Astrocyte of the spinal cord (primary cell): ENCODE results near the gene LCP2.

ENCODE experiments used
- DNase-seq: peaks from one replicate; pipeline ENCODE4 v3.0.0; 2011; ENCODE audit warnings: low read depth, low spot score
- H3K4me3 ChIP-seq: 2 replicates; pipeline ENCODE4 v1.5.1; 2011; ENCODE audit warnings: low read depth, mild to moderate bottlenecking, low read length, moderate library complexity
- in situ Hi-C: cut with HindIII; loops from 2 replicates; pipeline ENCODE4 v1.10.0; 2017; ENCODE audit warnings: low sequenced_read_pairs
- TF ChIP-seq, protein P1 (sequence below): IDR thresholded peaks from 2 replicates; pipeline ENCODE4 v1.5.1; 2012; ENCODE audit warnings: low read depth, mild to moderate bottlenecking, low read length, inconsistent platforms

Gene LCP2

DNA sequence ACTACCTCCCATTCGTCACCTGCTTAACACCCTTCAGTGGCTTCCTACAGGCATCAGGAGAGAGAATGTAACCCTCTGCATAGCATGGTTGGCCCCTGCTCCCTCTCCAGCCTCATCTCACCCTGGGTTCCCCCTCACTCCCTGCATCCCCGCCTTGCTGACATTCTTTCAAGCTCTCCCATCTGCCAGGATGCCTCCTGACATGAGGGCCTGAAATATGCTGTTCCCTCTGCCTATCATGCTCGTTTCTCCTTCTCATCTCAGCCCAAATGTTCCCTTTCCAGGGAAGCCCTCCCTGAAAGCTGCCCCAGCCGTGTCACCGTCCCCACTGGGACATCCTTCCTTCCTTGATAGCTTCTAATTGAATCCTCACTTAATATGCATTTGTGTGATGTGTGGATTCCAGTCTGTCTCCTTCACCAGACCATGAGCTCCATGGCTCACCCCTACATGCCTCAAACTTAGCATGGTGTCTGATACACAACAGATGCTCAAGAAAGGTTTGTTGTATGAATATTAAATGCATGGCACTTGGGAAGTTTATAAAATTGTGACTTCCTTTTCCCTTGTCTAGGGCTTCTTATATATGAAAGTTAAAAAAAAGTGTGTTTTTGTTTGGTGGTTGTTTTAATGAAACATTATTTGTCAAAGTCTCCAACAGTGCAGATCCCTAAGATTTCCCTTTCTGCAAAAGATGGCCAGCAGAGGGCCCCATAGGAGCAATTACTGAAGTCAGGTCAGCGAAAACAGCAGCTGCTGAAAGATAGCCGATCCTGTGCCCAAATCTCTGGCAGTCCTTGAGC is 72.0 kb downstream of the LCP2 start:
- peak; percentile 66 for DNase-seq
- no peak overlapping the region for H3K4me3 ChIP-seq
- TF ChIP-seq, protein P1, sequence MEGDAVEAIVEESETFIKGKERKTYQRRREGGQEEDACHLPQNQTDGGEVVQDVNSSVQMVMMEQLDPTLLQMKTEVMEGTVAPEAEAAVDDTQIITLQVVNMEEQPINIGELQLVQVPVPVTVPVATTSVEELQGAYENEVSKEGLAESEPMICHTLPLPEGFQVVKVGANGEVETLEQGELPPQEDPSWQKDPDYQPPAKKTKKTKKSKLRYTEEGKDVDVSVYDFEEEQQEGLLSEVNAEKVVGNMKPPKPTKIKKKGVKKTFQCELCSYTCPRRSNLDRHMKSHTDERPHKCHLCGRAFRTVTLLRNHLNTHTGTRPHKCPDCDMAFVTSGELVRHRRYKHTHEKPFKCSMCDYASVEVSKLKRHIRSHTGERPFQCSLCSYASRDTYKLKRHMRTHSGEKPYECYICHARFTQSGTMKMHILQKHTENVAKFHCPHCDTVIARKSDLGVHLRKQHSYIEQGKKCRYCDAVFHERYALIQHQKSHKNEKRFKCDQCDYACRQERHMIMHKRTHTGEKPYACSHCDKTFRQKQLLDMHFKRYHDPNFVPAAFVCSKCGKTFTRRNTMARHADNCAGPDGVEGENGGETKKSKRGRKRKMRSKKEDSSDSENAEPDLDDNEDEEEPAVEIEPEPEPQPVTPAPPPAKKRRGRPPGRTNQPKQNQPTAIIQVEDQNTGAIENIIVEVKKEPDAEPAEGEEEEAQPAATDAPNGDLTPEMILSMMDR: peak; percentile 83
- in situ Hi-C loops: no loop called here

DNA sequence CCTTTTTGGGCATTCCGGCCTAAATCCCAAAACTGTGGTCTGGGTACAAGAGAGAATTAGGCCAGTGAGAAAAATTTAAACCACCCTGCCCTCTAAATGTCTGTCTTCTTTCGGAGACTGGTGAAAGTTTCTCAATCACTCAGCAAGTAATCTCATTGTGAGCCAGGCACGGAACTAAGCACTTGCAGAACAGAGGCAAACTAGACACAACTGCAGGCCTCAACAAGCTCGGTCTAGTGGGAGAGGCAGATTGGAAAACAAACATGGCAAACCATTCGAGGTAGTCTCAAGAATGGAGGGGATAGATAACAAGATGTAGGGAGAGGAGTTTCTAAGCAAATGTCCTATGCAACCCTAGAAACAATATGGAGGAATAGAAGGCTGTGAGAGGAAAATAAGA is 73.7 kb downstream of the LCP2 start:
- TF ChIP-seq, protein P1: no peak
- no peak for DNase-seq
- in situ Hi-C loops: no loop called here
- no peak overlapping the region for H3K4me3 ChIP-seq

DNA sequence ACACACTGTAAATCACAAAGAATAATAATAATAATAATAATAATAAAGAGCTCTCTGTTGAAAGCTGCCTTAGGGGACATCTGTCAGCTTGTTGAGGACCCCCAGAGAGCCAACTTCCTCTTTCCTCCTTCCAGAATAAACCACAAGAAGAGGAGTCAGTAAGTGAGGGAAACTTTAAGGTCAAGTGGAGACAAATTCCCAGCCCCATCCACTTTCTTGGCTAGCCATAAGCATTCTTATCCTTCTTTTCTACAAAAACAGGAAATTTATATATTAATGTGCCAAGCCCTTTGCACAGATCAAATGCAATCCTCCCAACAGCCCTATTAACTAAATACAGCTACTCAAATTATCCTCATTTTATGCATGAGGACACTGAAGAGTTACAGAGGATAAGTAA is 74.2 kb downstream of the LCP2 start:
- DNase-seq: peak; percentile 13
- TF ChIP-seq, protein P1: no peak
- no peak overlapping the region for H3K4me3 ChIP-seq
- in situ Hi-C loops: no loop called here

DNA sequence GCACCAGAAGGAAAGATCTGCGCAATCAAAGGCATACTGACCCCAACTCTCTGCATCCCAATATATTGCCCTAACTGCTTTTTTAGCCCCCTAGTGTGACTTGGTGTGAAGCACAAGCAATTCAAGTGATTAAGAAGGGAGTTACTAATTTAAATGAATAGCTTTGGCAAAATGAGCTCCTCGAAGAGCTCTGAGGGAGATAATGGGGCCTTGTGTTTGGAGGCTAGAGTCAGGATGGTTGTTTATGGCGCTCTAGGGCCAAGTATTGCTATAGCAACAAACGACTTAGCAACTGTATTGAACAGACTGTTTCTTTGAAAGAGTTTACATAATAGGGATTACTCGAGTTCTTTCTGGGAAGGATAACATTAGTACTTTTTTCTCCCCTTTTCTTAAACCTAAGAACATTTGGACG is 76.2 kb downstream of the LCP2 start:
- in situ Hi-C loops: no loop called here
- peak; percentile 59 for DNase-seq
- no peak overlapping the region for H3K4me3 ChIP-seq
- TF ChIP-seq, protein P1: peak; percentile 2

DNA sequence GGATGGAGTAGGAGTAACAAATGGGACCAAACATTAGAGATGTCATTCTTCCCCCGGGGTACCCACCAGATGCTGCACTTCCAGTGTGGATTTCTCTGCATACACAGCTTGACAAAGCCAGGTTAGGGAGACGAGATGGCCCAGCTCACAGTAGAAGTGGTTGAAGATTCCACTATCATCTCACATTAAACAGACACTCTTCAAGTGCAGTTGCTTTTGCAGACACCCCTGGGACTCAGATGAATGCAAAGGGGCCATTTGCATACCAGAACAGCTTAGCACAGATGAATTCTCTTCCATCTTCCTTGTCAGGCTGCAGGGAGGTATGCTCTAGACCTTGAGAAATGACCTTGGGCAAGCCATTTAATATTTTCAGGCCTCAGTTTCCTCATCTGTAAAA is 77.4 kb downstream of the LCP2 start:
- no peak for DNase-seq
- in situ Hi-C loops: no loop called here
- no peak overlapping the region for H3K4me3 ChIP-seq
- TF ChIP-seq, protein P1: no peak

DNA sequence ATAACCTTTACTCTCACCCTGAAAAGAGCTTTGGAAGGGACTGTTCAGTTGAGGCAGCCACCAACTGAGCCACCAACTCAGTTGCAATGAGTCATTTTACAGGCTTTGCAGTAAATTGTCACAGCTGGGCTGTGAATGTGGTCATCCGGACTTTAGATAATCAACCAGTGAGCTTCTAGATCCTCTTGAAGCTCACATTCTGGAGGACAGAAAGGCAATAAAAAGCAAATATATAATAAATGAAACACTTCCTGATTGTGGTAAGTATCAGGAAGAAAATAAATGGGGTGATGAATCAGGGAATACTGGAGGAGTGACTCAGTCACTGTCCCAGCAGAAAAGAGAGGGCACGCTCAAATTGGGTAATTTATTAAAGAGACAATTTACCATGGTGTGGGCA is 78.0 kb downstream of the LCP2 start:
- in situ Hi-C loops: no loop called here
- H3K4me3 ChIP-seq: no peak overlapping the region
- DNase-seq: peak; percentile 77
- TF ChIP-seq, protein P1: no peak
